A549 treated with ZK216348 at 1 μM for 4 hours (cell line): ENCODE results near the gene UBE2B. TPM values are rescaled to one million over a fixed set of nuclear protein-coding genes. Genes with fewer than 3 reads are reported as not detected.

ENCODE experiments used
- total RNA-seq: library from RNA; stranded (reverse); fragments of 200-300 nt; extraction: Qiagen RNA extraction; gene quantifications from 5 replicates; pipeline ENCODE4 v1.2.3, GENCODE V29; 2022; ENCODE audit warnings: low read depth

Gene UBE2B
- 52.1 to 75.0 TPM (median 66.7 TPM) in 5 replicates for total RNA-seq

GRCh38 chr5:134370871-134371833 is at the start of gene UBE2B:
Gene UBE2B (plus strand): TSS chr5:134371569. CDS start chr5:134371596, 27 bp downstream.

GRCh38 chr5:134411546-134412266 is 40.3 kb downstream of the UBE2B start, which contains the start of gene CDKN2AIPNL:
Gene CDKN2AIPNL (minus strand): TSS chr5:134411881. CDS start chr5:134411854, 27 bp downstream.

Other genes starting within 250 kb of the UBE2B start
- gene SKP1, start 194.6 kb upstream of the UBE2B start, total RNA-seq: 587 to 794 TPM (median 595 TPM) in 5 replicates
- gene PPP2CA, start 145.5 kb upstream of the UBE2B start, total RNA-seq: 268 to 302 TPM (median 279 TPM) in 5 replicates
- gene CDKL3, start 4.4 kb upstream of the UBE2B start, total RNA-seq: 0.84 to 1.8 TPM (median 1.2 TPM) in 5 replicates
- 40.2 to 48.8 TPM (median 45.3 TPM) in 5 replicates for gene CDKN2AIPNL, start 40.3 kb downstream of the UBE2B start, total RNA-seq
- 23.6 to 41.8 TPM (median 36.0 TPM) in 5 replicates for gene JADE2, start 154.1 kb downstream of the UBE2B start, total RNA-seq